ENCODE measurements around the gene TANC1.

TANC1 gene

DNA sequence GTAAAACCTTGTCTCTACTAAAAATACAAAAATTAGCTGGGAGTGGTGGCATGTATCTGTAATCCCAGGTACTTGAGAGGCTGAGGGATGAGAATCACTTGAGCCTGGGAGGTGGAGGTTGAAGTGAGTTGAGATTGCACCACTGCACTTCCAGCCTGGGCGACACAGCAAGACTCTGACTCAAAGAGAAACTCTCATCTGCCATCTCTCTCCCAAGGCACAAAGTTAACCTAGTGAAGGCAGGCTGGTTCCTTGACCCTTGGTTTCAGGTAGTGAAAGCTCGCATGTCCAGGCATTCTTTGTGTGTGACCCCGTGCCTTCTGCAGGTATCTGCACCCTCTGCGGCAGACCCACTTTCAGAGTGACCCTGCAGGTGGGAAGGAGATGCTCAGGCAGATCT, 218.0 kb downstream of the TANC1 start:
- no peak for FAIRE-seq
- no peak for DNase-seq (ENCODE audit: low spot score)

DNA sequence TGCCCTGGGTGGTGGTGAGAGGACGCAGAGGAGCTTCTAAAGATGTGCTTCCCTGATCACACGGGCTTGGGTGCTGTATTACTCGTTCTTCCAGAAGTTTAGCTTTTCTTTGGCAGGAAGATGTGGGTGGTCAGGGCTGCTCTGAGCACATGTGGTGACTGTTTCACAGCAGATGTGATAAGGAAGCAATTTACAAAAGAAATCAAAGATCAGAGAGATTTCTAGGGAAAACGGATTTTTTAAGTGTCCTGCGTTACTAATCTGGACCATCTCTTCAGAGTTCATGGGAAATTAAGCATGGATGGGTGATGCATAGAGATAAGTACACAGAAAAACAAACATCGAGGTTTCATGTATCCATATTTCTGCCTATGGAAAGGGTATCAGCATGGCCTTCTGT, 218.7 kb downstream of the TANC1 start:
- FAIRE-seq = no peak

DNA sequence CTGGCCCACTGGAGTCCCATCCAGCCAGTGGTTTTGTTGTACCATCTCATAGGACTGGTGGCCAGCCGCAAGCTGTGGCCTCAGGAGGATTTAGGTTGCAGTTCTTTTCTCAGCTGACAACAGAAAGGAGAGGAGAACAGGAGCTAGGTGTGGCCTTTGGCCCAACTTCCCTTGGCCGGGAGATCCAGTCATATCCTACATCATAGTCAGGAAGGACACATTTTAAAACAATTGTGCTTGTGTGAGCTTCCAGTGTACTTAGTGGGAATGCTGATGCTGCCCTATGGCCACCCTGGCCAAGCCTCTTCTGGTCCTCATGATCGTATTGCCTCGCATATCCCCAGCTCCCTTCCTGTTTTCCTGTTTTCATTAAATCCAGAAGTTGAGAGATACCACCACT, 220.0 kb downstream of the TANC1 start:
- DNase-seq (ENCODE audit: low spot score) (no peak), FAIRE-seq (no peak)

More for the DNA sequence above, 218.7 kb downstream of the TANC1 start:
- DNase-seq (ENCODE audit: low spot score) = no peak

DNA sequence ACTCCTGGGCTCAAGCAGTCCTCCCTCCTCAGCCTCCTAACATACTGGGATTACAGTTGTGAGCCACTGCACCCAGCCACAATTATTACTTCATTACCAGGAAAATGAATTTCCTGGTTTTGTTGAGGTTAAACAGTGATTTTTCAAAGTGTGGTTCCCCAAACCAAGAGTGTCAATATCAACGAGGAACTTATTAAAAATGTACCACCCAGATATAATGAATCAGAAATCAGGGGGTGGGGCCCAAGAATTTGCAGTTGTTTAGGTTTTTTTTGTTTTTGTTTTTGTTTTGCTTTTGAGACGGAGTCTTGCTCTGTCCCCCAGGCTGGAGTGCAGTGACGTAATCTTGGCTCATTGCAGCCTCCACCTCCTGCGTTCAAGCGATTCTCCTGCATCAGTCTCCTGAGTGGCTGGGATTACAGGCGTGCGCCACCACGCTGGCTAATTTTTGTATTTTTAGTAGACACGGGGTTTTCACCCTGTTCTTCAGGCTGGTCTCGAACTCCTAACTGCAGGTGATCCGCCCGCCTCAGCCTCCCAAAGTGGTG, 224.0 kb downstream of the TANC1 start:
- DNase-seq (ENCODE audit: low spot score) (no peak), FAIRE-seq (no peak)

DNA sequence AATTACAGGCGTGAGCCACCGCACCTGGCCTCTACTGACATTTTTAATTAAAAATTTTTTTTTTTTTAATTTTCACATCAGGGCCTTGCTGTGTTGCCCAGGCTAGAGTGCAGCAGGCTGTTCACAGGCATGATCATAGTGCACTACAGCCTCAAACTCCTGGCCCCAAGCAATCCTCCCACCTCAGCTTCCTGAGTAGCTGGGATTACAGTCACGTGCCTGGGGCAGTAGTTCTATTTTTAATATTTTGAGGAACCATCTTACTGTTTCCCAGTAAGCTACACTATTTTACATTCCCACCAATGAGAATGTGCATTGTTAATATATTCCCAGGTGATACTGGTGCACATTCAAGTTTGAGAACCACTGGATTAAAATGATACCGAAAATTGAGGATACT, 225.4 kb downstream of the TANC1 start:
- DNase-seq (ENCODE audit: low spot score) (no peak), FAIRE-seq (no peak)

DNA sequence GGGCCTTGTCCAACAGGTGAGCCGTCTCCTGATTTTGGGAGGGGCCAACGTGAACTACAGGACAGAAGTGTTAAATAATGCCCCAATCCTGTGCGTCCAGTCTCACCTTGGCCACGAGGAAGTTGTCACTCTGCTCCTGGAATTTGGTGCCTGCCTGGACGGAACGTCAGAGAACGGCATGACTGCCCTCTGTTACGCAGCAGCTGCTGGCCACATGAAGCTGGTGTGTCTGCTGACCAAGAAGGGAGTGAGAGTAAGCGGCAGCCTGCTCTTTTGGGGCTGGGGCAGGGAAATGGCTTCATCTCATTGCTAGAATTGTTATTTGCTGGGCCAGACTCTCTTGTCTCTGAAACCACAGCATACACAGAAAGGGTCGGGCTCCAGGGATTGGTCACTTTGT, 225.8 kb downstream of the TANC1 start:
- FAIRE-seq (no peak), DNase-seq (ENCODE audit: low spot score) (no peak)

DNA sequence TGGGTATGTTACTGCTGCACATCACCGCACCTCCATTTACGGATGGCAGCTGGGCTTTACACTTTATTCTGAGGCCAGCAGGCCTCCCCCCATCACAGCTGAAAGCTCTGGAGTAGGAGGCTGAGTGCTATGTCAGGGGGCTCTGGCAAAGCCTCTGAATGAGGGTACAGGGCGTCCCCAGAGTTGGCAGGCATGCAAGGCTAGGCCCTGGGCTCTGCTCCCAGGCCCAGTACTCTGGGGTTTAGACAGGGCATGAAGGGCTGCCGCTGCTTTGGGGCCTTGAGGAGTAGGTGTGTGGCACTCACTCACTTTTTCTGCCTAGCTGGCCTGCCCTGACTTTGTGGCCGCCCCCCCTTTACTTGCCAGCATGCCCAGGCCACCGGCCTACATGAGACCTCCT, 227.3 kb downstream of the TANC1 start:
- no peak for DNase-seq (ENCODE audit: low spot score)

DNA sequence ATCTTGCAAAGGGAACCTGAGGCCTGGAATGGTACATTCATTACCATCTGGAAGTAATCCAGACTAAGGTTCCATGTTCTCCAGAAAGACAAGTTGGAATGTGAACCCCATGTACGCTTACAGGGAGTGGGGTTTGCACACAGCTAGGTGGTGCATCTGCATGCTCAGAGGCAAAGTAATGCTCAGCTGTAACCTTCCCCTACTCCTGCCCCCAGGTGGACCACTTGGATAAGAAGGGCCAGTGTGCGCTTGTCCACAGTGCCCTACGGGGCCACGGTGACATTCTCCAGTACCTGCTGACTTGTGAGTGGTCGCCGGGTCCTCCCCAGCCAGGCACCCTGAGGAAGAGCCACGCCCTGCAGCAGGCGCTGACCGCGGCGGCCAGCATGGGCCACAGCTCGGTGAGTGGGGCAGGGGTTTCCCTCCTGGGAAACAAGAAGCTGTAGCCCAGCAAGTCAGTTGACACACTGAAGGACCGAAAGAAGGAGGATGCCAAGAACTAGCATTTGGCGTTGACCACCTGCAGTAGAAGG, 228.0 kb downstream of the TANC1 start:
- DNase-seq (ENCODE audit: low spot score) (no peak), FAIRE-seq (no peak)

More for the DNA sequence above, 227.3 kb downstream of the TANC1 start:
- no peak for FAIRE-seq

DNA sequence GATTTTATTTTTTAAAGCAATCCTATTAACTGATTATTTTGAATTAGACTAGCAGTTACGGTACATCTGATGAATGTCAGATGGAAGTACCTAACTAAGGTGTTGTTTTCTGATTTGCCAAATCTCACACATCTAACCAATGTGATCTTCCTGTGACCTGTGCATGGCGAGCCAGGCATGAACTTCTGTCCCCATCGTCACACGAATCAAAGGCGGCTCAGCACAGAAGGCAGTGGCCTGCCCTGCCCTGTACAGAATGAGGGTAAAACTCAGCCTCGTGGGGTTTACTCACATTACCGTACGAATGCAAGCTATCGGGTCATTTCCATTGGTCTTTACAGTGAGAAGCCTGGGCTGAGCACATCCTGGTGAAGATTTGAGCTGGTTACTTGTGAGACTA, 230.8 kb downstream of the TANC1 start:
- FAIRE-seq (no peak), DNase-seq (ENCODE audit: low spot score) (no peak)

DNA sequence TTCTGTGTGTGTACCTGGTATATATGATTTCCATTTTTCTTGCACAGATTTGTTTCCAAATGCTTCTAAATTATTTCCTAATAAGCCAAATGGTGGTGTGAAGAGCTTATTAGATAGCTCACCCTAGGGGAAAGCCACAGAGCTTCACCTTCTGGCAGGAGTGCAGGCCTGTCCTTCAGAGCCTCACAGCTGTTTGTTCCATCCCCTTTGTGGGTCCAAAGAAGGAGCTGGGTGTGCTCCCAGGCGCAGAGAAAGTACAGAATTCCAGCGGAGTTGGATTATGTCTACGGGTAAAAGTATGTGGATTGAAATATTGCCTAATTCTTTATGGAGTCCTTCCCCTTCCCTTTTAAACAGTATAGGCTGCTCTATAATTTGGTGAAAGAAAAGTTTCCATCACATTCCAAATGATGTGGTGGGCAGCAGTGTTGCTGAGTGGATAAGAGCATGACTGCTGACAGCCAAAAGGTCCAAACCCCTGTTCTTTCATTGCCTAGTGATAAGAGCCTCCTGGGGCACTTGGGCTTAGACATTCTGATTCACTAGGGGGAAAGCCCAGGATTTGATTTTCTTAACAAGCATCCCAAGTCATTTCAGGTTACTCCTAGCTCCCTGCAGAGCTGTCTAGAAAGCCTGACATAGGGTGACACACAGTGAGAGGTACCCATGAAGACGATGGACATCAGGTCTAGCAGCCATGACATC, 231.5 kb downstream of the TANC1 start:
- FAIRE-seq (no peak), DNase-seq (ENCODE audit: low spot score) (no peak)

DNA sequence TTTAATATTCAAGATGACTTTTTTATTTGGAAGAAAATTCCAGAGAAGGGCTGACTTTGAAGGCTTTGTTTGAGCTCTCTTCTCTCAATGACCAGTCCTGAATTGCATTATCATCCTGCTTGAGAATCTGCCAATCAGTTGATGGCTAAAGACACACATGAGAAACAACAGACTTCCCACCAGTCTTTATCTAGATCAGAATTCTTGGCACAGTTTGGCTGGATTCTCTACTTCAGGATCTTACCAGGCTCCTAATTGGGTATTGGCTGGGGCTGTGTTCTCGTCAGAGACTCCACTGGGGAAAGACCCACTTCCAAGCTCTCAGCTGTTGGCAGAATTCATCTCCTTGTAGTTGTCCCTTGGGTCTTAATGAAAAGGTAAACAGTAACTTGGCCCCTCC, 232.1 kb downstream of the TANC1 start:
- FAIRE-seq (no peak), DNase-seq (ENCODE audit: low spot score) (no peak)

DNA sequence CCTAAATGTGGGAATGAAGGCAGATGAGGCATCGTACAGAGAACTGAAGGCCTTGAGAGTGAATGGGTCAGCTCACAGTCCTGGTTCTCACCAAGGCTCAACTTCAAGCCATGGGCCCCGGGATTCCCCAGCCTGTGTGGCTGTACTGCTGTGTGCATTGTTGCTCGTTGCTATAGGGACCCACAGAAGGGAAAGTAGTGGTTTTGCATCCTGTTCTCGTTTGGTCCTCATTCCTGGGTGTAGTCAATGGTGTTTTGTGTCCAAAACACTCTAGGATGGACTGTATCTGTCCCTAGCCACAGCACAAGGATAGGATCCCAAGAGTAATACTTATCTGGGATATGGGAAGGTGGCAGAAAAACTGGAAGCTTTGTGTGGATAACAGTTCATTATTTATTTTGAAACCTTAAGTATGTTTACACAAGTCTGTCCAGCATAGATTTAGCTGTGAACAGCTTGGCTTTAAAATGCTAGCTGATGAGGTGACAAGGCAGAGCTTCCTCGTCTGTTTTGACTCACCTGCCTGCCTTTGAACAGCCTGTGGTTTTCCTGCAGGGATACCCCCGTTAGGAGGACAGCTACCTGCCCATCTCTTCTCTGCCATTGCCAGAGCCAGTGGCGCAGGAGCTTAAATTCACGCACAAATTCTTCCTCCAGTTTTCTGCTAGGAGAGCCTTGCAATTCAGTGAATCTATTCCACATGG, 233.1 kb downstream of the TANC1 start:
- no peak for FAIRE-seq
- DNase-seq (ENCODE audit: low spot score) = no peak

DNA sequence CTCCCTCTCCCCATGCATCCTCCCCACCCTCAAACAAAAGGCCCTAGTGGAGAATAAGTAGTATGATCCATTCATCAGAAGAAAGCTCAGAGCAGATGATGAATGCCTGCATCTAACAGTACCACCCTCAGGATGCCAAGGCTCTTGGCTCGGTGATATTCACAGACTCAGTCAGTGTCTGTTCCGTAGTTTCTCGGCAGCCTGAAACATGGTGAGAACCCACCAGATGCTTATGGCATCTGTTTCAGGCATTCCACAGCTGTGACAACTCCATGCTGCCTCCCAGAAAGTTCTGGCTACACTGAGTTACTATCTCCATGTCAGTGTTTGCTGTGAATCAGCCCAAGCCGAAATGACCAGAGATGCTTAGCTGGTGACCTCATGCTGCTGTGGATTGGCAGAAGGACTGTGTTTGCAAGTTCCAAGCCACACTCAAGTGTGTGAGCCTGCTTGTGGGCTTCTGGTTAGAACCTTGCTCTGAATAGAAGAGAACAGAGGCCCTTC, 234.2 kb downstream of the TANC1 start:
- DNase-seq (ENCODE audit: low spot score) (peak; percentile 83), FAIRE-seq (peak; percentile 82)

DNA sequence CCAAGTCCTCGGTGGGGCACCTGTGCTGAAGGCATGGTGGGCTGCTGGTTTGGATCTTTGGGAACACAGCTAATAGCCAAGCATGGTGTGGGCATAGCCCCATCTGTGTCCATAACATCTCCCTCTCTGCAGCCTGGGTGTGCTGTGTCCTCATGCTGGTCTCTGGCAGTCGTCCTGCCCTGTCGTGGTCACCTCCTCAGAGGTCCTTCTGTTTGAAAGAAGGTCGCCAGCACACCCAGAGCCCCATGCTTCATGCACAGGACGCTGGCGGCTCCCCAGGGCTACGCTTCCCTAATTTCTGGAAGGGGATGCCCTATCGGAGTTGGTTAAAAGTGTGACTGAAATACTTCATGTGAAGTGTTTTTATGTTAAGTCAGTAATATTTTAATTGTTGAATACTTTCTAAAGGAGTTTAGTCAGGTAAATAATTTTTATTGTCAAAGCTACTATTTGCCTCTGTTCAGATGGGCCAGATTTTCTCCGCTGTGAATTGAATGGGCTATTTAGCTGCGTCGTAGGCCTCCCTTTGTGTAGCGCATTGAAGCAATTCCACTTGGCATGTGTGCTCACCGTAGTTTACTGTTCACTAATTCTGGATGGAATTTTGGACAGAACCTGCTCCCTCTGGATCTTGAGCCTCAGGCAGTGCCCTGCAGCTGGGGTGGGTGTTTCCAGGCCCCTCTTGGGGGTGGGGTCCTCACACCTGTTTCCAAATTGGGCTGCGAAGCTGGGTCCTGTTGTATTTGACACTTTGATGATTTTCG, 236.1 kb downstream of the TANC1 start:
- FAIRE-seq (no peak), DNase-seq (ENCODE audit: low spot score) (no peak)

DNA sequence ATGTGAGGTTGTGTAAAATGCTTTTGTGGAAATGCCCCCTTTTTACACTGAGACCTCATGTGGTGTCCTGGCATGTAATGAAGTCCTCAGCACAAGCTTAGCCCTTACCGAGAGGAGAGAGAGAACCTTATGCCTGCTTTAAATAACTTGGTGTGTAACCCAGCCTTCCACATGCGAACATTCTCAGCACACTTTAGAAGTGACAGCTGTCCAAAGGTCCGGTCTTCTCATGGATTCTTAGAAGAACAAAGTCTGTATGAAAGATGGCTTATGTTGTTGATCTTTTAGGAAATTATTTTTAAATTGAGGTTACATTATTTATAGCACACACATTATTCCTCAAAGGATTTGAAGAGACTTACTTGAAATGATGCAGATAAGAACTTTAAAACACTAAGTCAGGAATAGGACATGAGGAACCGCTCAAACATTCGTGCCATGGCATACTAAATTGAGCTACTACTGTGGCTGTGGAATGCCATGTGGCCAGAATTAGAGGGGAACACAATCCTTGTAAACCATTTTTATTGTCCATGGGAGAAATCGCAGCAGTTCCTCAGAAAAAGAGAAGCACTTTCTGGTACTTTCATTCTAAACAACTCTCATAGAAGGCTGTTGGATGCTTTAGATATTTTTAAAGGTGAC, 238.4 kb downstream of the TANC1 start:
- no peak for DNase-seq (ENCODE audit: low spot score)
- FAIRE-seq = no peak

DNA sequence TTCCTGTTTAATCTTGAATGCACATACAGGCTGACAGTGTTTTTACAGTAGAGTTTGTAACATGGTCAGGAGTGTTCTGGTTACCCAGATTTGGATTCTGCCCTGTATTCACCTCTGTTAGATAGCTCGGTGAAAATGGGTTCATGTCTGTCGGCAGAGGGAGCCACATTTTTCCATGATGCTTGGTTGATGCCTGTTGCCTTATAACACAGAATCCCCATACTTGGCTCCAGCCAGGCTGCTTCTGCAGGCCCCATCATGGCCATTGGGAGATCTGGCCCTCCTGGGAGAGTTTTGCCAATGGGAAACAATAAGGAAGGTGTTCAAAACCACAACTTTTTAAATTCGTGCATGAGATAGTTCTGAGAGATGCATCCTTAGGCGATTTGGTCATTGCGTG, 240.0 kb downstream of the TANC1 start:
- DNase-seq (ENCODE audit: low spot score) (no peak), FAIRE-seq (no peak)

DNA sequence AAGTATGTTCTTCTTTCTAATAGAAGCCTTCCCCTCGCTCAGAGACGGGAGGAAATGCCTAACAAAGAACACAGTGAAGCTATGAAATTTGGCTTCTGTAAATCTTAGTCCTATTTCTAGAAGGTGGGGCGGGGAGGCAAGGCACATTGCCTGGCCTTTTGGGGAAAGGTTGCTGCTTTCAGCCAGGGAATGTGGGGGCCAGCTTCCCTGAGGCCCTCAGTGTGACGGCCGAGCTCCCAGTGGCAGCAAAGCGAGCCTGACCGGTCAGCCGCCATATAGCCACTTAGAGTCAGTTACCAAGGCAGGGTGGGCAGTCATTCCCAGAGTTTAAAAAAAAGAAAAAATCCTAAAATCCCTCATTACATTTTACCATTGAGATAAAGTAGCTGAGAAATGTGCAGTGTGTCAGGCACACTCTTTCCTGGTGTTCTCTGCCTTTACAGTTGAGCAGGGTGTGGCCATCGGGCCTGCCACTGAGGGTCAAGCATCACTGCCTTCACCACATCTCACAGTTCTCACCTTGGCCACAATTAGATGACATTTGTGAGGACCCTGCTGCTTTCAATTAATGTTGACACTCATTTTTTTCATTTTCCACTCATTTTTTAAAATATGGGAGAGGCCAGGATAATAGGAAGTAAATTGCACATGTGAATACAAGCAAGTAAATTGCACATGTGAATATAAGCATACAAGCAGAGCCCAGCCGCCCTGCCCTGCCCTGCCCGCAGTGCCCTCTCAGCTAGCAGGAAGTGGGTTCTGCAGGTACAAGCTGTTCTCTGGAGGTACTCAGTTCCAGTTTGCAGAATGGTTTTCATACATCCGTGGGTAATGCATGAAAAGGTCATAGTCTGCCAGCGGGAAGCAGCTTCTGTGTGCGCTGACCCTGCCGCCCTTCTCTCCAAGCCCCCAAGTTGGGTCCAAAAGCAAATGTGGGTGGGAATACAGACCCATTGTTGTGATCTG, 241.2 kb downstream of the TANC1 start:
- DNase-seq (ENCODE audit: low spot score) (no peak), FAIRE-seq (no peak)

DNA sequence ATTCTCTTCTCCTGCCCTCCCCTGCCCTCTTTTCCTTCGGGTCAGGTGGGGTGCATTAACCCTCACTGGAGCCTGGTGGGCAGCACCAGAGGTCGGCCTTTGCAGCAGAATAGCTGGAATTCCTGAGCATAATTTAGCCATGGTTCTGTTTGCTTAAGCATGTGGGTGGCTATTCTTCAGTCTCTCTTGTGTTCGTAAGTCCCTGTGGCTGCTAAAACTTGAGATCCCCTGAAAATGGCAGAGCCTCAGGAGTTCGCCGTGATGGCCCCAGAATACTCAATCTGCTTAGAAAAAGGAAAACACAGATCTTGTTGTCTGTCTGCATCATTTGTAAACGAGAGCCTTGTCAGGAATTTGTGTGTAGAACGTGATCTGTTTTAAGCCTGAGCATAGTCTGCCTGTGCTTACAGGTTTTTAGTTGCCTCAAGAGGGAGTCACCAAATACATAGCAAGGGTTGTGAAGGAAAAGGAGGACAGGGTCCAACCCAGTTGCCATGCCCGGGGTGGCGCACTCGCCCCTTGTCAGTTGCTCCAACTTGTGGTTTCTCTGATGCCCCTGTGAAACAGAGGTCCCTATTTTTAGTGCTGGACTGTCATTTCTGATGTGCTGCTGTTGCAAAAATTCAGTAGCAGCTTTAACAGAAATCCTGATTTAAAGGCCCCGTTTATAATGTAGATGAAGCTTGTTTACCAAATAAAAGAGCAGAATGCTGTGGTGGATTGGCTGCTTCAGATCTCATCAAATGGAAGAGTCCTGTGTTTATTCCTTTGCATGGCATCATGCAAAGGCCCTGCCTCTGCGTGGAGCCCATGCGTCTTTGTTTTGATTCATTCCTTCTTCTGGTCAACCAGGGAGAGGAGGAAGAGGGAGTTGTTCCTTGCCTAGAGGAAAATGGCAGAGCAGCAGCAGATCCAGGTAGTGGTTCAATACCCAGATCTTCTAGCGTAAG, 243.3 kb downstream of the TANC1 start:
- DNase-seq (ENCODE audit: low spot score) (no peak), FAIRE-seq (no peak)

DNA sequence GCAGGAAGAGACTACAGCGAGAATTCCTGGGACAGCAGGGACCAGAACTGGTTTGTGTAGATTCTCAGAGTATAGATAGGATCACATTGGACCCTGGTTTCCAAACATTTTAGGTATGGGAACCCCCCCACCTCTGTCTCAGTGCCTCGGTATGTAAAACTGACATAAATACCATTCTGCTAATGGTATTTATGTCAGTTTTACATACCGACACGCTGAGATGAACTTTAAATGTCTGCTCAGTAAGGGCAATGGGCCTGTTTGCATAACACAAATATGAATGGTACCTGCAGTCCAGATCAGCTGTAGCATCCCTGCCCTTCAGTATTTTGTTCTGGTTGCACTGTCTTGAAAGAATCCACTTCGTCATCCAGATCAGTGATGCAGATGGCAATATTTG, 244.9 kb downstream of the TANC1 start:
- DNase-seq (ENCODE audit: low spot score) (no peak), FAIRE-seq (no peak)

Measured in urothelium cell line (cell line).